HCT116 (cell line): Measurements from ENCODE around the gene SLC17A2. TPM values are rescaled to one million over a fixed set of nuclear protein-coding genes. Genes with fewer than 3 reads are reported as not detected.

Experiments
- ATAC-seq: fragments of 200-7000 bp; cut with Tn5 transposase; 2 replicates; pipeline ENCODE4 v1.9.1; 2020; ENCODE audit warnings: mild to moderate bottlenecking, moderate library complexity
- BruUV-seq: library from RNA; stranded (reverse); fragments of 400-500 nt; replicated peaks from 2 replicates; lab custom pipeline; 2021; lab: Mats Ljungman, UMichigan
- CTCF ChIA-PET: fragments of 300-600 bp; sonication (Branson Sonifier 250); formaldehyde crosslinking; loops from one replicate; lab custom pipeline; 2021; ENCODE audit warnings: antibody characterized with exemption; lab: Charles Lee
- POLR2A ChIA-PET: fragments of 300-600, 350-600 bp; sonication (Branson Sonifier 250); formaldehyde crosslinking; loops from one replicate; lab custom pipeline; 2021; ENCODE audit warnings: antibody characterized with exemption; lab: Charles Lee
- RAD21 ChIA-PET, 2 experiments: fragments of 300-600 bp; sonication (Branson Sonifier 250); formaldehyde crosslinking; loops; one replicate each; lab custom pipeline; 2023; ENCODE audit warnings: low total read pairs in 2 of 2; ENCODE audit not compliant: uncharacterized antibody in 2 of 2, unreplicated experiment in 2 of 2, low non-redundant PET in 1 of 2; lab: Charles Lee
- DNase-seq: peaks from one replicate; pipeline ENCODE4 v3.0.0-alpha.2; 2010; ENCODE audit warnings: low read depth, low spot score
- H2AFZ ChIP-seq: fragments of 200-600 bp; shearing (Covaris generic), sonication (generic); 2 replicates; pipeline ENCODE4 v1.6.1; 2017; ENCODE audit warnings: low read depth, mixed run types, mixed read lengths, antibody characterized with exemption, low read length; ENCODE audit not compliant: poor library complexity, severe bottlenecking
- H3K27ac ChIP-seq: 2 replicates; pipeline ENCODE4 v1.5.1; 2012; ENCODE audit warnings: low read depth, low read length
- H3K27me3 ChIP-seq: fragments of 200-600 bp; sonication (generic); 2 replicates; pipeline ENCODE4 v1.6.1; 2016; ENCODE audit warnings: mixed run types, low read length, mixed read lengths; ENCODE audit not compliant: insufficient read depth
- H3K36me3 ChIP-seq, 2 experiments: fragments of 200-500 bp in 1 of 2; fragments of 200-600 bp in 1 of 2; sonication (Bioruptor generic) in 1 of 2; sonication (generic) in 1 of 2; 2 replicates each; pipeline versions ENCODE4 v1.5.1 to v1.6.1; 2014 to 2016; ENCODE audit warnings: low read length in 2 of 2, inconsistent platforms in 1 of 2, mixed read lengths in 1 of 2, mixed run types in 1 of 2; ENCODE audit not compliant: insufficient read depth in 2 of 2, control insufficient read depth in 1 of 2
- H3K4me1 ChIP-seq, 2 experiments: fragments of 200-600 bp in 1 of 2; sonication (generic) in 1 of 2; 2 replicates each; pipeline versions ENCODE4 v1.5.1 to v1.6.1; 2012 to 2017; ENCODE audit warnings: low read length in 2 of 2, inconsistent platforms in 1 of 2, mild to moderate bottlenecking in 1 of 2, mixed read lengths in 1 of 2, mixed run types in 1 of 2, moderate library complexity in 1 of 2; ENCODE audit not compliant: insufficient read depth in 2 of 2, control insufficient read depth in 1 of 2
- H3K4me2 ChIP-seq: fragments of 200-600 bp; sonication (generic); 2 replicates; pipeline ENCODE4 v1.6.1; 2017; ENCODE audit warnings: mixed run types, low read length, mixed read lengths
- H3K4me3 ChIP-seq, 2 experiments: fragments of 200-600 bp in 1 of 2; sonication (generic) in 1 of 2; replicated peaks in 1 of 2; 2 replicates each; pipeline ENCODE4 v1.5.1; 2011 to 2016; ENCODE audit warnings: low read length in 2 of 2, control low read depth in 1 of 2, low read depth in 1 of 2, mild to moderate bottlenecking in 1 of 2, mixed read lengths in 1 of 2, mixed run types in 1 of 2
- H3K79me2 ChIP-seq: fragments of 200-600 bp; sonication (generic); 2 replicates; pipeline ENCODE4 v1.6.1; 2017; ENCODE audit warnings: mild to moderate bottlenecking, mixed run types, low read length, moderate library complexity, mixed read lengths; ENCODE audit not compliant: insufficient read depth
- H3K9ac ChIP-seq: fragments of 200-600 bp; sonication (generic); 2 replicates; pipeline ENCODE4 v1.6.1; 2016; ENCODE audit warnings: low read length, mixed read lengths
- H3K9me2 ChIP-seq: fragments of 200-600 bp; sonication (generic), shearing (Covaris generic); 2 replicates; pipeline ENCODE4 v1.6.1; 2017; ENCODE audit warnings: mixed run types, mild to moderate bottlenecking, moderate library complexity; ENCODE audit not compliant: insufficient read depth
- H3K9me3 ChIP-seq, 2 experiments: fragments of 200-500 bp in 1 of 2; fragments of 200-600 bp in 1 of 2; sonication (Bioruptor generic) in 1 of 2; sonication (generic) in 1 of 2; 2 replicates each; pipeline ENCODE4 v1.6.1; 2014 to 2017; ENCODE audit warnings: low read length in 2 of 2, mixed read lengths in 2 of 2, inconsistent platforms in 1 of 2, low read depth in 1 of 2, mild to moderate bottlenecking in 1 of 2, mixed run types in 1 of 2, moderate library complexity in 1 of 2; ENCODE audit not compliant: control insufficient read depth in 1 of 2, insufficient read depth in 1 of 2
- H4K20me1 ChIP-seq: fragments of 200-600 bp; sonication (generic), shearing (Covaris generic); 2 replicates; pipeline ENCODE4 v1.6.1; 2017; ENCODE audit warnings: mixed run types, mild to moderate bottlenecking, moderate library complexity; ENCODE audit not compliant: insufficient read depth
- CBX3 ChIP-seq: IDR thresholded peaks from 2 replicates; pipeline ENCODE4 v1.6.1; 2012; ENCODE audit warnings: low read depth
- EGR1 ChIP-seq: IDR thresholded peaks from 2 replicates; pipeline ENCODE4 v1.6.1; 2012; ENCODE audit warnings: low read depth
- EZH2phosphoT487 ChIP-seq: fragments of 200-600 bp; IDR thresholded peaks from 2 replicates; pipeline ENCODE4 v1.6.1; 2018; ENCODE audit warnings: antibody characterized with exemption, borderline replicate concordance
- POLR2A ChIP-seq: IDR thresholded peaks from 2 replicates; pipeline ENCODE4 v1.7.0; 2011; ENCODE audit warnings: borderline replicate concordance; ENCODE audit not compliant: insufficient read depth, insufficient read length; ENCODE audit errors: extremely low read depth
- POLR2AphosphoS5 ChIP-seq: IDR thresholded peaks from 2 replicates; pipeline ENCODE4 v1.6.1; 2011; ENCODE audit warnings: mild to moderate bottlenecking, low read depth, low read length, moderate library complexity
- RAD21 ChIP-seq: IDR thresholded peaks from 2 replicates; pipeline ENCODE4 v1.6.1; 2012; ENCODE audit warnings: low read depth, mild to moderate bottlenecking
- REST ChIP-seq: IDR thresholded peaks from 2 replicates; pipeline ENCODE4 v1.6.1; 2012; ENCODE audit warnings: low read depth
- SP1 ChIP-seq: IDR thresholded peaks from 2 replicates; pipeline ENCODE4 v1.6.1; 2012; ENCODE audit warnings: low read depth
- SRF ChIP-seq: IDR thresholded peaks from 2 replicates; pipeline ENCODE4 v1.6.1; 2012; ENCODE audit warnings: low read depth
- TCF7L2 ChIP-seq: IDR thresholded peaks from 2 replicates; pipeline ENCODE4 v1.7.0; 2011; ENCODE audit warnings: borderline replicate concordance, inconsistent platforms; ENCODE audit not compliant: insufficient read depth, insufficient read length; ENCODE audit errors: extremely low read depth
- intact Hi-C: fragments of 100-400 bp; cut with micrococcal nuclease; formaldehyde crosslinking; loops from 2 replicates; pipeline ENCODE4 v1.10.0; 2022
- total RNA-seq: library from RNA; stranded (reverse); gene quantifications from one replicate; pipeline ENCODE4 v1.2.1, GENCODE V29; 2021; ENCODE audit not compliant: unreplicated experiment
- TF ChIP-seq, protein P1 (sequence below): IDR thresholded peaks from 2 replicates; pipeline ENCODE4 v1.6.1; 2012

Gene SLC17A2
- total RNA-seq, 1 experiment from 2014 or later, result not detected

DNA sequence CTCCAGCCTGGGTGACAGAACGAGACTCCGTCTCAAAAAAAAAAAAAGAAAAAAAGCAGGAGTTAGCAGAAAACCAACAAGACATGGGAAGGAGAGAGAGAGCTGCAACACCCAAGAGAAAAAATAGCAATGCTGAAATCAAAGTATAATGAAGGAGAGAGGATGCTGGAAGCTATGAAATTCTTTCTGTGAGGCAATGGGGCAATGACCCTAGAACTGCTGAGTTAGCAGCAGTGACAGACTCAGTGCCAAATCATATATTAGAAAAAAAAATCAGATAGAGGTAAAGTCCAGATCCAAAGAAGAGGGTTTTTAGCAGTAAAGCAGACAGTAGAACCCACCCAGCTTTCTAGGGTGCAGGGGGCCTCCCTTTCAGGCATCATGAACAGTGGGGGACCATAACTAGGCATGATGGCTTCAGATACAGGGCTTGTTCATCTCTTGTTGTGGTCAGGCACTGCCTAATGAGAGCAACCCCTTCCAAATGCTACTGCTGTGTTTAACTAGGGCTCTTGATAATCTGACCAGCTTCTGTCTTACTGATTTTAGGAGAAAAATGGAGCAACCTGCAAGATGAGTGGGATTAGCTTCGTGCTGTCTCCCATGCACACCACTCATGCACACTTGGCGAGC lies 26.9 kb downstream of the SLC17A2 start:
- POLR2A ChIA-PET, result no interaction called here
- H2AFZ ChIP-seq, result no peak overlapping the region

More for the DNA sequence above, 26.9 kb downstream of the SLC17A2 start:
- Histone ChIP-seq H3K9me2 (no peaks in the 10 kb centered on the region), H3K27me3 (no peaks in the 10 kb centered on the region), H4K20me1 (no peaks in the 10 kb centered on the region), H3K27ac (no peak overlapping the region), H3K4me3 (no peak overlapping the region), H3K9ac (no peak overlapping the region), H3K9me3 (no peaks in the 10 kb centered on the region), H3K79me2 (no peaks in the 10 kb centered on the region), H3K4me2 (no peak overlapping the region), H3K4me1 (no peaks in the 10 kb centered on the region), H3K36me3 (no peaks in the 10 kb centered on the region)
- ATAC-seq (no peak), DNase-seq (no peak)
- intact Hi-C loops, result no loop called here
- no TSS peak for BruUV-seq
- ChIA-PET CTCF (interaction anchor here (1.2 kb wide), 1 partner anchor 186 kb away, joined by 3 read pairs; no protein-coding TSS in a partner anchor), RAD21 (no interaction called here)
- TF ChIP-seq RAD21 (no peak), SP1 (no peak), POLR2A (no peak), SRF (no peak), REST (no peak), TCF7L2 (no peak), EZH2phosphoT487 (no peak), EGR1 (no peak), CBX3 (no peak), POLR2AphosphoS5 (no peak)
- TF ChIP-seq, protein P1, sequence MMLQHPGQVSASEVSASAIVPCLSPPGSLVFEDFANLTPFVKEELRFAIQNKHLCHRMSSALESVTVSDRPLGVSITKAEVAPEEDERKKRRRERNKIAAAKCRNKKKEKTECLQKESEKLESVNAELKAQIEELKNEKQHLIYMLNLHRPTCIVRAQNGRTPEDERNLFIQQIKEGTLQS, result no peak
